Putamen (tissue), 1 donor: ENCODE results near the gene CHI3L1.

Experiments used
- DNase-seq: peaks from one replicate; pipeline ENCODE4 v3.0.0-alpha.2; 2016; ENCODE audit warnings: low spot score

CHI3L1 gene

GRCh38 chr1:203133970-203134725 is 52.4 kb downstream of the CHI3L1 start:
- peak; percentile 85 for DNase-seq

- no peak for DNase-seq
These were observed 54.8 kb downstream of the CHI3L1 start for GRCh38 chr1:203131548-203132200.

DNA sequence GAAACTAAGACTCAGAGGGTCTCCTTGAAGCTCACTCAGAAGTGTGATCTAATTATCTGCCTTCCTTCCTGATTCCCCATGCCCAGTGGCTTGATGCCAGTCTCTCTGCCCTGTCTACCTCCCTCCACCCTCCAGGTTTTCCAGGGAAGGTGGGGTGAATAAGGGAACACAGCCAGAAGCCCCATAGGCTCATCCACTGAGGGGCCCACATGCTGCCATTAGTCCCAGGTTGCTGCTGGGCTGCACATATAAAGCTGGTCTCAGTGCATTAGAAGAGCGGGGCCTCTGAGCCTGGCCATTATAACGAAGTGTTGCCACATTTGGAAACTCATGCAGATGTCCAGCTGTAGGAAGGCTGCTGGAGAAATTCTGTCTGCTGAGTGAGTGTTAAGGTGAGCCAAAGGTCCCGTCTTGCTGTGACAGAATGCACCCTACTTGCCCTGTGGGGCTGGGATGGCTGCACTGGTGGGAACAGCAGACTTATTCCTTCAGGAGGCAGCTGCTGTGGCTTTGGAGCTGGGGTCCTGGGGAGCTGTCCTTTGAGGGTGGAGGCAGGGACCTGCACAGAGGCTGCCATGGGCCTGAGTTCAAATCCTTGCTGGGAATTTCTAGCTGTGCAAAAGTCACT is 56.0 kb downstream of the CHI3L1 start:
- no peak for DNase-seq

GRCh38 chr1:203129501-203130231 is 56.8 kb downstream of the CHI3L1 start:
- peak; percentile 95 for DNase-seq
